Testis (tissue), 3 donors: ENCODE data around the gene FBN1. TPM values are rescaled to one million over a fixed set of nuclear protein-coding genes. Genes with fewer than 3 reads are reported as not detected.

Source experiments
- DNase-seq: peaks from one replicate; pipeline ENCODE4 v3.0.0-alpha.2; 2019
- H3K27ac ChIP-seq, 2 donors: fragments of 200-600 bp; sonication (generic); one replicate each; pipeline ENCODE4 v1.5.1; 2019
- H3K27me3 ChIP-seq: fragments of 200-600 bp; sonication (generic); one replicate; pipeline ENCODE4 v1.5.1; 2019
- H3K36me3 ChIP-seq: fragments of 200-600 bp; sonication (generic); one replicate; pipeline ENCODE4 v1.5.1; 2017; ENCODE audit warnings: low read depth; ENCODE audit errors: missing control alignments
- H3K4me1 ChIP-seq: fragments of 200-600 bp; sonication (generic); one replicate; pipeline ENCODE4 v1.5.1; 2019
- H3K4me3 ChIP-seq, 2 donors: fragments of 200-600 bp; sonication (generic); one replicate each; pipeline ENCODE4 v1.5.1; 2017 to 2019
- H3K9me3 ChIP-seq: fragments of 200-600 bp; sonication (generic); one replicate; pipeline ENCODE4 v1.5.1; 2017
- POLR2A ChIP-seq: fragments of 450-650 bp; IDR thresholded peaks from one replicate; pipeline ENCODE4 v1.6.1; 2017; ENCODE audit warnings: antibody characterized with exemption, mild to moderate bottlenecking, moderate library complexity
- WGBS, 2 donors: methylation state at CpG; one replicate each; pipeline ENCODE4 v1.1.5; 2018; 5-methylcytosine and 5-hydroxymethylcytosine counted together
- intact Hi-C: fragments of 100-400 bp; cut with DNase I; formaldehyde crosslinking; loops from one replicate; pipeline ENCODE4 v1.15.1; 2023; ENCODE audit warnings: low total_unique reads
- polyA plus RNA-seq: library from polyadenylated mRNA; stranded (reverse); fragments of 350-450 nt; fragmentation: Illumina TruSeq; extraction: RNeasy Lipid Tissue Mini Kit (QIAGEN cat#74804); gene quantifications from one replicate; pipeline ENCODE4 v1.2.3, GENCODE V29; 2014; ENCODE audit warnings: low read depth, low replicate concordance; ENCODE audit not compliant: insufficient read depth
- total RNA-seq, 2 donors: library from RNA; depleted of rRNA; stranded (reverse); fragments of >200 nt; gene quantifications; one replicate each; pipeline ENCODE4 v1.2.3, GENCODE V29; 2016
- TF ChIP-seq, protein P1 (sequence below), 3 experiments: fragments of 450-650 bp in 2 of 3; fragments of 200-600 bp in 1 of 3; sonication (generic) in 1 of 3; IDR thresholded peaks; one replicate each; pipeline ENCODE4 v1.5.1; 2016 to 2019; ENCODE audit warnings: antibody characterized with exemption in 3 of 3, mild to moderate bottlenecking in 2 of 3, moderate library complexity in 1 of 3

The FBN1 gene
- total and polyA plus RNA-seq, 3 donors from 2014 or later = 48.5 to 77.1 (median 68.7) TPM

GRCh38 chr15:48624700-48625099, 20.8 kb downstream of the FBN1 start:
- Histone ChIP-seq H3K9me3 (no peaks in the 10 kb centered on the region), H3K4me1 (peaks cover 3% of the 10 kb centered on the region), H3K27me3 (no peaks in the 10 kb centered on the region), H3K36me3 (no peaks in the 10 kb centered on the region), H3K27ac (no peak overlapping the region), H3K4me3 (no peak overlapping the region)
- 88 to 90% methylated on average over 4 of the region's 4 CpGs for WGBS, 2 donors
- DNase-seq = no peak
- no peak for TF ChIP-seq POLR2A
- TF ChIP-seq, protein P1, sequence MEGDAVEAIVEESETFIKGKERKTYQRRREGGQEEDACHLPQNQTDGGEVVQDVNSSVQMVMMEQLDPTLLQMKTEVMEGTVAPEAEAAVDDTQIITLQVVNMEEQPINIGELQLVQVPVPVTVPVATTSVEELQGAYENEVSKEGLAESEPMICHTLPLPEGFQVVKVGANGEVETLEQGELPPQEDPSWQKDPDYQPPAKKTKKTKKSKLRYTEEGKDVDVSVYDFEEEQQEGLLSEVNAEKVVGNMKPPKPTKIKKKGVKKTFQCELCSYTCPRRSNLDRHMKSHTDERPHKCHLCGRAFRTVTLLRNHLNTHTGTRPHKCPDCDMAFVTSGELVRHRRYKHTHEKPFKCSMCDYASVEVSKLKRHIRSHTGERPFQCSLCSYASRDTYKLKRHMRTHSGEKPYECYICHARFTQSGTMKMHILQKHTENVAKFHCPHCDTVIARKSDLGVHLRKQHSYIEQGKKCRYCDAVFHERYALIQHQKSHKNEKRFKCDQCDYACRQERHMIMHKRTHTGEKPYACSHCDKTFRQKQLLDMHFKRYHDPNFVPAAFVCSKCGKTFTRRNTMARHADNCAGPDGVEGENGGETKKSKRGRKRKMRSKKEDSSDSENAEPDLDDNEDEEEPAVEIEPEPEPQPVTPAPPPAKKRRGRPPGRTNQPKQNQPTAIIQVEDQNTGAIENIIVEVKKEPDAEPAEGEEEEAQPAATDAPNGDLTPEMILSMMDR (IDR thresholded peaks at IDR 0.05) = no peak
- intact Hi-C loops = no loop called here

DNA sequence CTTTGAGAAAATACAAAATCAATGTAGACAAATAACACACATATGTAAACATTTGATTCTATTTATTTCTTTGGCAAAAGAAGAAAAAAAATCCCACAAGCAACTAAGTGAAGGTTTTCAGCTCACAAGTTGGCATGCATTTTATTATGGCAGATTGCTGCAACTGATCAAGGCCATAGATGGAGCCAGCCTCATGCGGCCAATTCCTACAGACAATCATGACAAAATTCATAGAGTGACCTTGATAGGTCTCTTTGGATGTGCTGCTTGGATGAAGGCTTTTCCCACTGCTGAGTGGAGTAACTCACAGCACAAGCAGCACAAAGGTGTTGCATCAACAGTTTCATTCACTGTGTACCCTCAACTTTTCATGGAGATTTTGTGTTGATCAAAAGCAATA, 22.1 kb downstream of the FBN1 start:
- peaks cover 3% of the 10 kb centered on the region for H3K4me1 ChIP-seq
- H3K27me3 ChIP-seq = no peaks in the 10 kb centered on the region
- WGBS, 2 donors = 62 to 67% methylated on average over 1 of the region's 1 CpG
- no peaks in the 10 kb centered on the region for H3K36me3 ChIP-seq
- H3K9me3 ChIP-seq = no peaks in the 10 kb centered on the region
- no peak overlapping the region for H3K4me3 ChIP-seq
- no peak for TF ChIP-seq POLR2A
- TF ChIP-seq, protein P1 (IDR thresholded peaks at IDR 0.05) = no peak
- H3K27ac ChIP-seq = no peak overlapping the region
- intact Hi-C loops = no loop called here
- DNase-seq = no peak

DNA sequence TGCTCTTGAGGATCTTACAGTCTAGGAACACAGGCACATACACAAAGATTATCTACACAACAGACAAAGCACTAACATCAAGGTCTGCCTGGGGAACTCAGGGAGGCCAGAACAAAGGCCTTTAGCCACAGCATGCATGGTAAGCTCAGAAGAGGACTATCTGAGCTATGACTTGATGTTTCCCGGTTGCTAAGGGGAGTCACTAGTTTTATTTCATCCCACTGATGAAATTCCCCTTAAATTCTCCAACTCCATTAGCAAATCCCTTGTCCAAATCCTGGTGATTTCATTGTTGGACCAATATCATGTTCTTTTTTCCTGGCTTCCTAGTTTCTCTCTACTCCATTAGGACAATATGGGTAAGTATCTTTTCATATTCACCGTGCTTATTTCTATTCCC, 23.3 kb downstream of the FBN1 start:
- no peaks in the 10 kb centered on the region for H3K27me3 ChIP-seq
- no peak overlapping the region for H3K27ac ChIP-seq
- H3K4me1 ChIP-seq = peaks cover 3% of the 10 kb centered on the region
- TF ChIP-seq, protein P1 (IDR thresholded peaks at IDR 0.05) = no peak
- H3K36me3 ChIP-seq = no peaks in the 10 kb centered on the region
- no peaks in the 10 kb centered on the region for H3K9me3 ChIP-seq
- H3K4me3 ChIP-seq = no peak overlapping the region
- no peak for DNase-seq
- intact Hi-C loops = no loop called here
- WGBS, 2 donors = 88 to 98% methylated on average over 2 of the region's 2 CpGs

DNA sequence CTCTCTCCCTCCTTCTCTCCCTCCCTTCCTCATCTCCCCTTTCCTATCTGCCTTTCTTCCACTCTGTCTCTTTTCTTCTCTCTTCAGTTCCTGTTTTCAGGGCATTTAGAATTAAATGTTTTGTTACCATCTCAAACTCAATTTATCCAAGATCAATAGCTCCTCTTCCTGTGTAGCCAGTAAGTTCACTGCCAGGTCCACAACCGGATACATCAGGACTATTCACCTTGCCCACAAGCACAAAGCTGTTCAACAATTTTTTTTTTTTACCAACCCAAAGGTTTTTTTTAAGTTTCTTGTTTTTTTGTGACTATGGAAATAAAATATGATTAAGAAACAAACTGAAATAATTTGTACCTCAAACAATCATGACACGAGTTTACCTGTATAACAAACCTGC, 26.1 kb downstream of the FBN1 start:
- no peaks in the 10 kb centered on the region for H3K36me3 ChIP-seq
- no peaks in the 10 kb centered on the region for H3K4me1 ChIP-seq
- H3K9me3 ChIP-seq = no peaks in the 10 kb centered on the region
- H3K27me3 ChIP-seq = no peaks in the 10 kb centered on the region
- WGBS, 2 donors = 95 to 97% methylated on average over 2 of the region's 2 CpGs
- TF ChIP-seq, protein P1 (IDR thresholded peaks at IDR 0.05) = no peak
- no peak overlapping the region for H3K4me3 ChIP-seq
- intact Hi-C loops = no loop called here
- H3K27ac ChIP-seq = no peak overlapping the region
- no peak for DNase-seq

DNA sequence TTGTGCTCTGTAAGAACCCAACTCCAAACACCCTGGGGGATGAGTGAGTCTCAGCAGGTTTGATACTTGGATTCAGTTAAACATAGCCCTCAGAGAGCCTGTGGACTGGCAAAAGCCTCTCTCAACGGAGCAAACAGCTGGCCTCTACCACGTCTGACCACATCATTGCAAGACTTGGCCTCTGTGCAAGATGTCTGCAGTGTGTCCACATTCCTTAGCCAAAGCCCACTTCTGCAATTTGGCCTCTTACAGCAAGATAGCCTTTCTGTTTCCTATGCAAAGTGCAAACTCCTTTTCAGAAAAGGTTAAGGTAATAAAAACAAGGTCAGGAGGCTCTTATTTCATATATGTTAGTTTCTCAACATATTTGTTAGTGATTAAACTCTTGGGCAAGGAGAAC, 27.9 kb downstream of the FBN1 start:
- Histone ChIP-seq H3K4me1 (no peaks in the 10 kb centered on the region), H3K9me3 (no peaks in the 10 kb centered on the region), H3K36me3 (no peaks in the 10 kb centered on the region), H3K27ac (no peak overlapping the region), H3K4me3 (no peak overlapping the region), H3K27me3 (no peaks in the 10 kb centered on the region)
- peak; percentile 22 for DNase-seq
- TF ChIP-seq, protein P1 (IDR thresholded peaks at IDR 0.05) = no peak
- TF ChIP-seq POLR2A = no peak
- intact Hi-C loops = no loop called here
- WGBS, 2 donors = 36 to 39% methylated on average over 2 of the region's 2 CpGs
